GM12864 (cell line): ENCODE measurements around the gene PKP2.

ENCODE experiments used
- DNase-seq: peaks from one replicate; pipeline ENCODE4 v3.0.0-alpha.2; 2011; ENCODE audit warnings: low read depth
- H3K4me3 ChIP-seq: 2 replicates; pipeline ENCODE4 v1.5.1; 2011; ENCODE audit warnings: mild to moderate bottlenecking, low read depth, low read length, control low read depth
- CTCF ChIP-seq: IDR thresholded peaks from 2 replicates; pipeline ENCODE4 v1.5.1; 2011; ENCODE audit warnings: low read depth, mild to moderate bottlenecking, moderate library complexity, low read length, control low read depth, inconsistent platforms; ENCODE audit errors: missing control alignments

PKP2 gene

DNA sequence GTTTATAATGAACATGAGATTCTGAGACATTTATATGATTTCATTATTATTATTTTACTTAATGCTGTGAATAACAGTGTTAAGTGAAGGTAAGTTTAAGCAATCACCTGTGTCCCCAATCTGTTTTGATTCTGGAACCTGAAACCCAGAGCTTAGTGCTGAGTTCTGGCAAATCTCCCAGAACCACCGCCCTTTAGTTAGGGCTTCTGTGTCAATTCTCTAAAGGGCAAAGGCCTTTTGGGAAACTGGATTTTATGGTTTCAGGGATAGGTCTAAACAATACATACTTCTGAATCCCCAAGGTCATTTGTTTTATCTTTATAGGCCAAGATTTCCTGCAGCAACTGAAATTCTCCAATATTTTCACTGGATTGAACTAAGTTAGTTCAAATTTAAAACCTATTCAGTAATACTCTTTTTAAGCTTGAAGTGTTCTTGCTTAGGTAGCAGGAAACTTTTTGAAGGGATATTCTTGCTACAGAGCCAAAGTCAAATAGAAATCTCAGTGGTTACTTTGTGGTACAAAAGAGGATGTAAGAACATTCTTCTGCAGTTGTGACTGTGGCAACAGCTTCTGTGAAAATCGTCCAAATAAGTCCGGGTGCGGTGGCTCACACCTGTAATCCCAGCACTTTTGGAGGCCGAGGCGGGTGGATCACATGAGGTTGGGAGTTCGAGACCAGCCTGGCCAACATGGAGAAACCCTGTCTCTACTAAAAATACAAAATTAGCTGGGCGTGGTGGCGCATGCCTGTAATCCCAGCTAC is 10.0 kb upstream of the PKP2 start:
- no peak overlapping the region for H3K4me3 ChIP-seq
- peak; percentile 77 for DNase-seq
- TF ChIP-seq CTCF: no peak

DNA sequence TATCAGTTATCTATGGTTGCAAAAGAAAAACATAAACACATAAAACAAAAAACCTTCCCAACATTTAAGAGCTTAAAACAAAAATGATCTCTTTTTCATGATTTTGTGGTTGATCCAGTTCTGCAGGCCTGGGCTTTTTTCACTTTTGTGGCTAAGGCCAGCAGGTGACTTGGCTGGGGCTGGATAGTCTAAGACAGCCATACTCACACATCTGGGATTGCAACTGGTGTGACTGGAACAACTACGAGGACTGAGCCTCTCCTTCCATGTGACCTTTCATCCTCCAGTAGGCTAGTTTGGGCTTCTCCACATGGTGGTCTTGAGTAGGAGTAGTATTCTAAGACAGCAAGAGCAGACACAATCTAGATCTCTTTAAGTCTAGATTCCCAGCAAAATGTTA is 7.2 kb upstream of the PKP2 start:
- no peak for TF ChIP-seq CTCF
- no peak for DNase-seq
- H3K4me3 ChIP-seq: no peak overlapping the region

GRCh38 chr12:32903318-32903717 is 6.7 kb upstream of the PKP2 start:
- TF ChIP-seq CTCF: no peak
- no peak for DNase-seq
- no peak overlapping the region for H3K4me3 ChIP-seq

DNA sequence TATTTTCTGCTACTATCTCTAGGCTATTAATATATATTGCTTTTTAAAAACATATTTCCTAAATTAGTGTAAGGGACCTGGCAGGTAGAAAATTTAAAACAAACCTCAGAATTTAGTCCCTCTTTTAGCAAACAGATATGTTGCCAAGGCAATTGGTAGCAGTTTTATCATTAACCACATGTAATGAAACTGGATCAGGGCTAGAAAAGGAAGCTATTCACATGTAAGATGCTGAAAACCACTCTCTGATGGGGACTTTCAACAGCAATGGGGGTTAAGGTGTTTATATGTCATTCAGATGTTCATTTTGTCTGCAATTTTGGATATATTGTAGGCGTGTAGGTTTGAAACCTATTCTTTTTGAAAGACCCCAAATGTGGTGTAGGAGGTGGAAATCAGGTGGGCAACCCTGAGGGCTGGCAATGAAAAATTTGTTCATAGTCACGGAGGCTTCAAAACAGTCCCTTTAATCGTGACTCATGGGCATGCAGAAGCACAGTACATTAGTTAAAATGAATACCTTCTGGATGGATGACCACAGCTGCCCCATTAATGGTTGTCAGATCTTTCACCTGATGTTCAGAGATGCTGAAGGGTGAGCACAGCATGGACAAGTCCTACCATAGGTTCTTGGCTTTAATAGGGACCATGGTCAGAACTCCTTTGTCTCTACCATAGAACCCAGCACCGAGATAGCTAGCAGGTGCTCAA is 5.9 kb upstream of the PKP2 start:
- DNase-seq: no peak
- no peak for TF ChIP-seq CTCF
- H3K4me3 ChIP-seq: no peak overlapping the region

- no peak for DNase-seq
- no peak overlapping the region for H3K4me3 ChIP-seq
- TF ChIP-seq CTCF: no peak
Observed at GRCh38 chr12:32901553-32901952, 5.0 kb upstream of the PKP2 start.

DNA sequence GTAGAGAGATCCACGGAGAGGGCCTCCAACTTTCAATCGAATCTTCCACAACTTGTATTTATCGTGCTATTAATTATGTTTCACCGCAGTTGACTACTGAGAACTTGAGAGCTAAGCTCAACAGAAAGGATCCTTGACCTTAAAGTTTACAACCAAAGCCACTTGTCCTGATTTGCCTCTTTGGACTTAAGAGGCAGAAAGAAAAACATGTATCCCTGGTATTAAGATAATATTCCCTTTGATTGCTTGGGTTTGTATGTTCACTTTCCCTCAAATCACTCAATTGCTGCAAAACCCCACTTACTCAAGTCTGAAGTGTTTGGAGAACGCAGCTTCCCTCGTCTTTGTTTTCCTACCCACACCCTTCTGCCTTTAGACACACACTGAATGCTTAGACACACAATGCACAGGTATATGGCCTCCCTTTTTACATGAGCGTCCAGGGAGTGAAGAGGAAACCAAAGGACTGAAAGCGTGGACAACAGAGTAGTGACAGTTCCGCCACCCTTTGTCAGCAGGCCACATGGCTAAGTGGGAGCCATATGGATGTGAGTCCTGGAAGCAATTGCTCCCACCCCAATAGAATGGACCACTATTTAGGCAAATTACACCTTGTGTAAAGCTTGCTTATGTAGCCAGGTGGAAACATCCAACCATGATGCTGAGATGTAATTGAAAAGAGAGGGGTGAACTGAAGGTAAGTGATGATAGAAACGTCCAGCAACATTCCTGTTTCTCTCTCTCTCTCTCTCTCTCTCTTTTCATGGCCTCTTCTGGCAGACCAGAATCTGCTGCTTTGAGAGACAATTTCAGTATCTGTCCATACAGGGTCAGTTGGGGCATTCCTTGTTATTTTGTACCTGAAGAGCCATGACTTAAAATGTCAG is 1.4 kb upstream of the PKP2 start:
- DNase-seq: no peak
- no peak overlapping the region for H3K4me3 ChIP-seq
- TF ChIP-seq CTCF: no peak
